ENCODE measurements around the gene COL1A1.

Gene COL1A1

DNA sequence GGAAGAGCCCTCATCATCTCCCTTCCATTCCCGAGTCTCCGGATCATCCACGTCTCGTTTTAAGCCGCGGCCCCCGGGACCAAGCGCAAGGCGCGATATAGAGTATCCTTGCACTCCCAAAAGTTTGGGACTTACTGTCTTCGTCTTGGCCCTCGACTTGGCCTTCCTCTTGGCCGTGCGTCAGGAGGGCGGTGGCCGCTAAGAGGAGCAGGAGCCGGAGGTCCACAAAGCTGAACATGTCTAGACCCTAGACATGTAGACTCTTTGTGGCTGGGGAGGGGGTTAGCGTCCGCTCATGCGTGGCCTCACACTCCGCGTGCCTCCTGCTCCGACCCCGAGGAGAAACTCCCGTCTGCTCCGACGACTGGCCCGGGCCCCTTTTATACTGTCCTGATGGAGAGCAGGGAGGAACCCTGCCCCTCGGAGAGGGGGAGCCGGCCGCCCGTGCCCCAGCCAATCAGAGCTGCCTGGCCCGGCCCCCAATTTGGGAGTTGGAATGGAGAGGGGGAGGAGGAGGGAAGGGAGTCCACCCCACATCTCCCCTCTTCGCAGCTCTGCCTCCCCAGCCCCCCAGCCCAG lies at the start of gene COL1A1:
TSS of gene COL1A1 (minus strand) at position 356 of the 579 bp plus-strand sequence. CDS start at position 238, 118 bp downstream.
- DNase-seq (ENCODE audit: low spot score), result peak; percentile 96

DNA sequence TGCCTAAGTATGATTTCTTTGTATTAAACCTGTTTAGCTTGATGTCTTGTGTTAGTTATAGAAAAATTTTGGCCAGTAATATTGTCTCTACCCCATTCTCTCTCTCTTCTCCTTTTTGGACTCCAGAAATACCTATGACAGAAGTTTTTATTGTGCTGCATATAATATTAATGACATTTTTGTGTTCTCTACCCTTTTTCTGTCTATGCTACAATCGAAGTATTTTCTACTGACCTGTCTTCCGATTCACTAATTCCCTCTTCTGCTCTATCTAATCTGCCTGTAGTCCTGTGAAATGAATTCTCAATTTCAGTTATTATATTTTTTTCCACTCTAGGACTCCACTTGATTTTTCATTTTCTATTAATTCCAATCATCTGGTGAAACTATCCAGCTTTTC lies 46.8 kb upstream of the COL1A1 start:
- no peak for DNase-seq (ENCODE audit: low spot score)

DNA sequence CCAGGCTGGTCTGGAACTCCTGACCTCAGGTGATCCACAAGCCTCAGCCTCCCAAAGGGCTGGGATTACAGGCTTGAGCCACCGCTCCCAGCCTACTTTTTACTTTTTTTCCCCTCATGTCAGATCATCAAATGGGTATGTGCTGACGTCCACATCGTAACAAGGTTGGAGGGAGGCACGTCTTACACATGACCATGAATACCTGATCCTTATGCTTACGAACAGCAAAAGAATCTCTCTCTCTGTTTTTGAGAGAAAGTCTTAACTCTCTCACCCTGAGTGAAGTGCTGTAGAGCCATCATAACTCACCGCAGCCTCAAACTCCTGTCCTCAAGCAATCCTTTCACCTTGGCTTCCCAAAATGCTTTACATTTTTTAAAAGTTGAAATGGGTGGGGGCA lies 43.3 kb upstream of the COL1A1 start:
- no peak for DNase-seq (ENCODE audit: low spot score)

DNA sequence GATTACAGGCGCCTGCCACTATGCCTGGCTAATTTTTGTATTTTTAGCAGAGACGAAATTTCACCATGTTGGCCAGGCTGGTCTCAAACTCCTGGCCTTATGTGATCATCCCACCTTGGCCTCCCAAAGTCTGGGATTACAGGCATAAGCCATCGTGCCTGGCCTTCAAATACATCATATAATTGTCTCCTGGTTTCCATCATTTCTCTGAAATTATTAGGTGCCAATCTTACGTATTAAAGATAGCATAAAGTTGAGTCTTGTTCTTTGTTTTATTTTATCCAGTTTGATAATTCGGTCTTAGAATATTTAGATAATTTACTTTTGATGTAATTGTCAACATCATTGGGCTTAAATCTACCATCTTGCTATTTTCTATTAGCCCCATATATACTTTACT lies 40.0 kb upstream of the COL1A1 start:
- DNase-seq (ENCODE audit: low spot score), result no peak

DNA sequence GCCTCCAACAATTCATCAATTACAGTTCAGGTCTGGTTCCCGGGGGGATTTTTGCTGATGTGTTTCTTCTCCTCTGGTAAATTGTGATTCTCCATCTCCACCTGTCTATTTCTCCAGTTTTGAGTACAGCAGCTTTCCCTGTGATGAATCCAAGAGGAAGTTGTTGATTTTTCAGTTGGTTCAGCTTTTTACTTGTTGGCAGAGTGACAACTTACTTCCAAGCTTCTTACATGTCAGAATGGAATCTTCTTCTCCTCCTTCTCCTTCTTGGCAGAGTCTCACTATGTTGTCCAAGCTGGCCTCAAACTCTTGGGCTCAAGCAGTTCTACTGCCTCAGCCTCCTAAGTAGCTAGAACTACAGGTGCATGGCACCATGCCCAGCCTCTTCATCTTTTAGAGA lies 39.4 kb upstream of the COL1A1 start:
- no peak for DNase-seq (ENCODE audit: low spot score)

DNA sequence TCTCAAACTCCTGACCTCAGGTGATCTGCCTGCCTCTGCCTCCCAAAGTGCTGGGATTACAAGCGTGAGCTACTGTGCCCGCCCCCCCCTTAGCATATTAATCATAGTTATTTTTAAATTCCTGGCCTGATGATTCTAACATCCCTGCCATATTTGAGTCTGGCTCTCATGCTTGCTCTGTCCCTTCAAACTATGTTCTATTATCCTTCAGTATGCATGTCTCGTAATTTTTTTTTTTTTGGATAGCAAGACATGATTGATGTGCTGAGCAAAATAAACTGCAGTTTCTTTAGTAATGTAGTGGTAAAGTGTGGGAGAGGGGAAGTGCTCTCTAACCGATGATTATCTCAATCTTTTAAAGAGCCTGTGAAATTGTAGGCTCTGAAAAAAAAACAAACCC lies 38.5 kb upstream of the COL1A1 start:
- DNase-seq (ENCODE audit: low spot score), result no peak

DNA sequence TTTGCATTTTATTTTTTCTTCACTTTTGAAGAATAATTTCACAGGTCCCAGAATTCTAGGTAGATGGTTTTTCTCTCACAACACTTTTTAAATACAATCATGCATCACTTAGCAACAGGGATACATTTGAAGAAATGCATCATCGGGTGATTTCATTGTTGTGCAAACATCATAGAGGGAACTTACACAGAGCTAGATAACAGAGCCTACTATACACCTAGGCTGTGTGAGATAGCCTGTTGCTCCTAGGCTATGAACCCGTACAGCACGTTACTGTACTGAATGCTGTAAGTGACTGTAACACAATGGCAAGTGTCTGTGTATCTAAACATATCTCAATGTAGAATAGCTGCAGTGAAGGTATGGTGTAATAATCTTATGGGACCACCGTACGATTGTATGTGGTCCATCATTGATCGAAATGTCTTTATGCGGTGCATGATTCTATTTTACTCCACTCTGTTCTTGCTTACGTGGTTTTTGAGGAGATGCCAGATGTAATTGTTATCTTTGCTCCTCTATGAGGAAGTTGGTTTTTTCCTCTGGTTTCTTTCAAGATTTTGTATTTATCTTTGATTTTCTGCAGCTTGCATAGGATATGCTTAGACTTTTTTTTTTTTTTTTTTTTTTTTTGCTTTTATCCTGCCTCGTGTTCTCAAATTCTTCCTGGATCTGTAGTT lies 37.3 kb upstream of the COL1A1 start:
- DNase-seq (ENCODE audit: low spot score), result no peak

DNA sequence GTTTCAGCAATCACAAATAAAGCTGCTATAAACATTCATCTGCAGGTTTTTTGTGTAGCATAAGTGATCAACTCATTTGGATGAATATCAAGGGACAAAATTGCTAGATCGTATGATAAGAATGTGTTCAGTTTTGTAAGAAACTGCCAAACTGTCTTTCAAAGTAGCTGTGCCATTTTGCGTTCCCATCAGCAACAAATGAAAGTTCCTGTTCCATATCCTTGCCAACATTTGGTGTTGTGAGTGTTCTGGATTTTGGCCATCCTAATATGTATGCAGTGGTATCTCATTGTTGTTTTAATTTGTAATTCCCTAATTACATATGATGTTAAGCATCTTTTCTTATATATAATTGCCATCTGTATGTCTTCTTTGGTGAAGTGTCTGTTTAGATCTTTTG lies 36.5 kb upstream of the COL1A1 start:
- DNase-seq (ENCODE audit: low spot score), result no peak

DNA sequence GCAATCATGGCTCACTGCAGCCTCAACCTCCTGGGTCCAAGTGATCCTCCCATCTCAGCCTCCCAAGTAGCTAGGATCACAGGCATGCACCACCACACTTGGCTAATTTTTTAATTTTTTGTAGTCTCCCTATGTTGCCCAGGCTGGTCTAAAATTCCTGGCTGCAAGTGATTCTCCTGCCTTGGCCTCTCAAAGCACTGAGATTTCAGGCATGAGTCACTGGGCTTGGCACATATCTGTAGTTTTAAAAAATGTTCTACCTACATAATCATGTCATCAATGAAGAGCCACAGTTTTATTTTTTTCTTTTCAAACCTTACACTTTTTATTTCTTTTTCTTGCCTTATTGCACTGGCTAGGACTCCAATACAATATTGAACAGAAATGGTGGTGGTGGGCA lies 33.1 kb upstream of the COL1A1 start:
- DNase-seq (ENCODE audit: low spot score), result no peak

DNA sequence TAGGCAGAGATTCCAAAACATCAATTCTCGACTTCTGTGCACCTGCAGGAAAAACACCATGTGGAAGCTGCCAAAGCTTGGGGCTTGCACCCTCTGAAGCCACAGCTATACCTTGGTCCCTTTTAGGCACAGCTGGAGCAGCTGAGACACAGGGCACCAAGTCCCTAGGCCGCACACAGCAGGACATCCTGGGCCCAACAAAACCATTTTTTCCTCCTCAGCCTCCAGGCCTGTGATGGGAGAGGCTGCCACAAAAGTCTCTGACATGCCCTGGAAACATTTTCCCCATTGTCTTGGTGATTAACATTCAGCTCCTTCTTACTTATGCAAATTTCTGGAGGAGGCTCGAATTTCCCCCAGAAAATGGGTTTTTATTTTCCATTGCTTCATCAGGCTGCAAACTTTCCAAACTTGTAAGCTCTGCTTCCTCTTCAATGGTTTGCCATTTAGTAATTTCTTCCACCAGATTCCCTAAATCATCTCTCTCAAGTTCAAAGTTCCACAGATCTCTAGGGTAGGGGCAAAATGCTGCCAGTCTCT lies 24.3 kb upstream of the COL1A1 start:
- no peak for DNase-seq (ENCODE audit: low spot score)

DNA sequence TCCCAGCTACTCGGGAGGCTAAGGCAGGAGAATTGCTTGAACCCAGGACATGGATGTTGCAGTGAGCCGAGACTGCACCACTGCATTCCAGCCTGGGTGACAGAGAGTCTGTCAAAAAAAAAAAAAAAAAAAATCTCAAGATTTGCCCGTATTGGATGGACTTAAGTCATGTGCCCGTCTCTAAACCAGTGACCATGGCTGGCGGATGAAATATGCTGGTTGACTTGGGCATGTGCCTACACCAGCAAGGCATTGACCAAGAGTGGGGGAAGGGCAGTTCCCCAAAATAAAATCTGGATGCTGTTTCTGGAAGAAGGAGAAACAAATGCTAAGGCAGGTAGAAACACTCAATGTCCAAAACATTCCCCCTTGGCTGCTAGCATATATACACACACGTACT lies 21.5 kb upstream of the COL1A1 start:
- no peak for DNase-seq (ENCODE audit: low spot score)

DNA sequence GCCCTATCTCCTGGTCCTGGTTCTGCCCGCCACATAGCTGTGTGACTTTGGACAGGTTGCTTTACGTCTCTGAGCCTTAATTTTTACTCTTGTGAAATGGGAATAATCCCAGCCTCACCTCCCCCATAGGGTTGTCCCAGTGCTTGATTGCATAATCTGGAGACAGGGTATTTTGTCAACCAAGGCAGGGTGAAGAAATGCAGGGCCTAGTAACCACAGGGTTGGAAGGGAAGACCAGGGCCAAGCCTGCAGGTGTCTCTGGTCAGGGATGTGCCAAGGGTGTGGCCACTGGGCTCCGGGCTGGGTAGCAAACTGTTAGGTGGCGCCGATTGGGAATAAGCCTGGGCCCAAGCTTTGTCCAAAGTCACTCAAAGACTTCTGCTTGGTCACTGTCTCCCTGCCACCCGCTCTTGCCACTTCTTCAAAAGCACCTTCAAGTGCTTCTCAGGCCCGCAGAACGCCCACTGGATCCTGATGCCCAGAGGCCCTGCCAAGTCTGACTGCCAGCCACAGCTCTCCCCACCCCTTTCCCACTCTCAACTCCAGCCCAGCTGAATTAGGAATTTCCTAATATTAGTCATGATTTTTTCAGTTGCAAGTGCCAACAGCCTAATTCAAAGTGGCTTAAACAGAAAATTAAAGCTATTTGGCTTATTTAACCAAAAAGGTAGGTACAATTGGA lies 20.6 kb upstream of the COL1A1 start:
- no peak for DNase-seq (ENCODE audit: low spot score)

DNA sequence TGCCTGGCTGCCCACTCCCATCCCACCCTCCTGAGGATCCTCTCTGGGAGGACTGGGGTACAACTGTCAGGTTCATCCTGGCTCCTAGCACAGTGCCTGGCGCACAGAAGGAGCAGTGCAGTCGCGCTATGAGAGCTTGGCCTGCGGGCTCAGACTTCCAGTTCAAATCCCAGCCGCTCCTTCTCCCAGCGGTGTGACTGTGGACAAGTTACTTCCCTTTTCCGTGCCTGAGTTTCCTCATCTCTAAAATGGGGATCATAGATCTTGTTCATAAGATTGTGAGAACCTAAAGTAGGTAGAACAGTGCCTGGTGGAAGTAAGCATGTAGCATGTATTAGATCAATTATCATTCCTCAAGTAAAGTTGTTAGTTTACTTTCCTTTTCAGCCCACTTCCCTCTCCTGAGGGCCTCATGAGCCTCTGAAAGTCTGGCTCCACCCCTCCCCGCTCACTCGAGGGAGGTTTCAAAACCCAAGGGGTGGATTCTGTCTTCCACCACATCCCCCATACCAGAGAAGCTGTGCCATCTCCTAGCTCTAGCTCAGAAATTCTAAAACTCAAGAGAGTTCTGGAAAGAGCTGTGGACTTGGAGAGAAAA lies 19.9 kb upstream of the COL1A1 start:
- DNase-seq (ENCODE audit: low spot score), result no peak

DNA sequence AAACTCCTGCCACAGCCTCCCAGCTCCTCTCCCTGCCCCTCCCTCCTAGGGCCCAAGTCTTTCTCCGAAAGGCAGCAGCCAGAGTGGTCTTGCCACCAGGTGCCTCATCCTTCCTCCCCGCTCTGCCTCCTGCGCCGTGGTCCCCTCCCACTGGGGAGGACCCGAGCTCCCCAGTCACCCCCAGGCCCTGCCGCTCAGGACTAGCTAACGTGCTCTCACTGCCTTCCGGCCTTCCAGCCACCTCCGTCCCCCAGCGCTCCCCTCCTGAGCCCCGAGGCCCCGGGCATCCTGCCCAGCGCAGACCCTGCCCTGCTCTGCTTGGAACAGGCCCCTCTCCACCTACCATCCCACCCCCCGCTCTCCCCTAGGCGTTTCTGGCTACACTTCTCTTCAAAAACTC lies 19.4 kb upstream of the COL1A1 start:
- DNase-seq (ENCODE audit: low spot score), result no peak

DNA sequence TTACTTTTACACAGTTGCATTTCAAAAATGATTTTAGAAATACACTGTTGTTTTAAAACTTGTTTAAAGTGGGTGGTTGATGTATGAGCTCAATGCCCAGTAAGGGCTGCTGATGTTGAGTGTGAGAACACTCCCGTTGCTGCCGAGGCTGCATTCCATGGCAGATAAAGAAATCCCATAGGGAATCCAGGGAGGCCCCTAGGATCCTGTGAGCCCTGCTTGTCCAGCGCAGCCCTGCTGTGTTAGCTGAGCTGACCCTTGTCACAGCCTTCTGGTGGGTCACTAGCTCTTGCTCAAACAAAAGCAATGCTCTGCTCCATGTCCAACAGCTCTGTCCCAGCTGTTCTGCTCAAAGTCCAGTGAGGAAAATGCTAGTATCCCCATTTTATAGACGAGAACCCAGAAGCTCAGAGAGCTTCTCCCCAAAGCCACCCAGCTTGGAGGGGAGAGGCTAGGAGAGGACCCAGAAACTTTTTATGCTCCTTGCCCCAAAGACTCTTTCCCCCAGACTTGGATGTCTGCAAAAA lies 18.6 kb upstream of the COL1A1 start:
- no peak for DNase-seq (ENCODE audit: low spot score)

DNA sequence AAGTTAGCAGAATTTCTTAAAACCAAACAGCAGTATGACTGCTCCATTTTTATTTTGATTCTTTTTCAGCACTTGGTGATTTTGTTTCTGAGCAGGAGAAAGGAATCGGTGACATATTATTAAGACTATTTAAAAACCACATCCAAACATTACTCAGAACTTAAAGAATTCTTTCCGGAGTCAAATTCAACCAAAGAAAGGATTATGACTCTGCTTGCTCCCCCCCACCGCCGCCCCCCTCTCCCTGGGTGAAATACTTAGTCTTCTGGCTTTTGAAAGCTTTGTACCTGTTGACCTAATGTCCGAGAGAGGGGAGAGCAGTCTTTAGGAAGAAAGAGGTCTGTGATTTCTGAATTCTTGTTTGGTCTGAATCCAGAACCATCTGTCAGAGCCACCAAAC lies 17.9 kb upstream of the COL1A1 start:
- DNase-seq (ENCODE audit: low spot score), result no peak

DNA sequence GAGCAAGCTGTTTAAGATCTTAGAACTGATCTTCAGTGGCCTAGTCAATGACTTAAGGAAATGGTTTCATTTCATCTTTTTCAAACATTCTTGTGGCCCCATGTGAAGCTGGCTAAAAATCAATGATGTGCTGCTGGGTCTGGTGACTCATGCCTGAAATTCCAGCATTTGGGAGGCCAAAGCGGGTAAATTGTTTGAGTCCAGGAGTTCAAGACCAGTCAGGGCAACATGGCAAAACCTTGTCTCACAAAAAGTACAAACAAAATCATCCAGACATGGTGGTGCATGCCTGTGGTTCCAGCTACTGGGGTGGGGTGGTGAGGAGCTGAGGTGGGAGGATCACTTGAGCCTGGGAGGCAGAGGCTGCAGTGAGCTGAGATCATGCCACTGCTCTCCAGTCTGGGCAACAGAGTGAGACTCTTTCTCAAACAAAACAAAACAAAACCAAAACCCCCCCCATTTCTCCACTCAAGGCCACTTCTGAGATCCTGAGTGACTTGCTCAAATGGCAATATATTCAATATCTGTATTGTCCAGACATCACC lies 17.4 kb upstream of the COL1A1 start:
- no peak for DNase-seq (ENCODE audit: low spot score)

DNA sequence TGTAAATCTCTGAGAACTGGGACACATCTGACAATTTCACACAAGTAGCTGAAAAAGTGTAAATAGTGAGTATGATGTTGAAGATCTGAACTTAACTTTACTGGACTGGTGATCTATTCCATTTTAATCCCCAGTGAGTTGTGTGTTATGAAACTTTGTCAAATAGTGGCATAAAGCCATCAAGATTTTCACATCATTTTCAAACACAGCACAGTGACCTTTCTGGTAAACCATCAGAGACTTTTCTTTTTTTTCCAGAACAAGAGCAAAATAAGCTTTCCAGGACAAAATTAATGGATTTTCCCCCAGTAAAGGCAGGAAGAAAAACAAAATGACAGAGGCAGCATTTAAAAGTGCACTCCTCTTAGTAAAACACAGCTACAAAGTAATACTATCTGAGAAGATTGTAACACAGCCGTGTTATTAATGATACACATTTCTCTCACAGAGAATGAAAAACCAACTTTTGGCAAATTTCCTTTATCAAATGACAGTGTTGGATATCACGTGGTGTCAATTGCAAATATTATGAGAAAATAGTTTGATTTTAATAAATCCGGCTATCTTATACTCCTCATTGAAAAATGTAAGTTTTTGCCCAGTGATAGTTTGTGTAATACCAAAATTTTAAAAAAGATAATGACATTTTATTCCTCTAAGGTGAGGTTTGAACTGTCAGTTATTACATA lies 16.8 kb upstream of the COL1A1 start:
- DNase-seq (ENCODE audit: low spot score), result no peak

DNA sequence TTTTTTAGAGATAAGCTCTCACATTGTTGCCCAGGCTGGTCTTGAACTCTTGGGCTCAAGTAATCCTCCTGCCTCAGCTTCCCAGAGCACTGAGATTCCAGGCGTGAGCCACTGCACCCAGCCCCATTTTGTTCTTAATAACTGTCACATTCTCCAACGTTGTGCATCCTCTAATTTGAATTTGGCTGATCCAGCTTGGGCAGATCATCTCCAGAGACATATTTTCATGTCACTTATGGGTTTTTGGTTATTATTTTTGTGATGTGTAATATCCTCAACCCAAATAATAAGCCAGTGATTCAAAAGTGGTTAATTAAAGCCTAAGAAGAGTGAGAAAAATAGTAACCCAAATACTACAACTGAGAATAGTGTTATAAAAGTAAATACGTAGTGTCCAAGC lies 16.2 kb upstream of the COL1A1 start:
- no peak for DNase-seq (ENCODE audit: low spot score)

DNA sequence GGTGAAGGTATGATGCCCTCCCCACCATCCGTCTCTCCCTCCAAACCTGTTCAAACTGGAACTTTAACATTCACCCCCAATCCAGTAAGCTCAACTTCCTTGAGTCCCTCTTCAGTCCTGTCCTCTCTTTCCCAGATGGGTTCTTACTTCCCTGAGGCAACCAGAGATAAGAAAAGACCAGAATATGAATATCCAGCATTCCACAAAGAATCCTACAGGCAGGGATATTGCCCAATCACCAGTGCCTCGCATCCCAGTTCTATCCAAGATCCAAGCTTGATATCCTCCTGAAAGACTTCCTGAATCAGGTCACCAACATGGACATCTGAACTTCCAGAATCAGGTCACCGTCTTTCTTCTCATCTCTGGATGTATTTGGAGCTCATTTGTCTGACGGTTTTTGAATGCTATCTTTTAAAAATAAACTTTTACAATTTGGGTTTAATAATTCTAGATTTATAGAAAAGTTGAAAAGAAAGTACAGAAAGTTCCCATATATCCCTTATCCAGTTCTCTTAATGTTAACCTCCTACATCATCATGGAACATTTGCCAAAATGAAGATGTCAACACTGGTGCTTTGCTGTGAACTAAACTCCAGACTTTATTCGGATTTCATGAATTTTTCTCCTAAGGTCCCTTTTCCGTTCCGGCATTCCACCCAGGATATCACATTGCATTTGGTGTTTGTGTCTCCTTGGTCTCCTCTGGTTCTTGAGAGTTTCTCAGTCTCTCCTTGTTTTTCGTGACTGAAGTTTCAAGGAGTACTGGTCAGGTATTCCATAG lies 13.7 kb upstream of the COL1A1 start:
- DNase-seq (ENCODE audit: low spot score), result no peak

Measured in left forelimb (tissue), 1 donor.